K562 (cell line): ENCODE results near the gene SOSTDC1. TPM values are rescaled to one million over a fixed set of nuclear protein-coding genes. Genes with fewer than 3 reads are reported as not detected.
A peak's percentile ranks its signal among the peaks of the same experiment; 100 is the strongest.

ENCODE experiments used
- CHCHD3 ChIP-seq: fragments of 250-450 bp; sonication (Bioruptor Pico); IDR thresholded peaks from 2 replicates; pipeline ENCODE4 v2.1.2; 2022; ENCODE audit warnings: mild to moderate bottlenecking
- CTBP1 ChIP-seq: fragments of 450-650 bp; IDR thresholded peaks from 2 replicates; pipeline ENCODE4 v1.6.1; 2016; ENCODE audit warnings: borderline replicate concordance
- DIDO1 ChIP-seq: fragments of 450-650 bp; IDR thresholded peaks from 2 replicates; pipeline ENCODE4 v1.6.1; 2016; ENCODE audit warnings: low read depth, missing biosample characterization, missing genetic modification characterization
- E2F1 ChIP-seq: sonication (generic); formaldehyde crosslinking; IDR thresholded peaks from 2 replicates; pipeline ENCODE4 v1.8.1; 2023; ENCODE audit warnings: mild to moderate bottlenecking, missing genetic modification reagents, moderate library complexity
- EWSR1 ChIP-seq: fragments of 450-650 bp; IDR thresholded peaks from 2 replicates; pipeline ENCODE4 v1.6.1; 2018; ENCODE audit warnings: borderline replicate concordance, mild to moderate bottlenecking, low read depth, moderate library complexity; ENCODE audit not compliant: partially characterized antibody
- FOXA3 ChIP-seq, 2 experiments: fragments of 450-650 bp in 1 of 2; sonication (generic) in 1 of 2; formaldehyde crosslinking; IDR thresholded peaks in 1 of 2; conservative IDR thresholded peaks in 1 of 2; 2 replicates each; pipeline versions ENCODE4 v1.4.0 to v1.8.0; 2020 to 2022; ENCODE audit warnings: mild to moderate bottlenecking in 2 of 2, missing genetic modification reagents in 1 of 2
- FOXJ2 ChIP-seq: fragments of 200-800 bp; sonication (Bioruptor generic); IDR thresholded peaks from 2 replicates; pipeline ENCODE4 v1.6.1; 2016; ENCODE audit warnings: missing genetic modification characterization, missing compliant biosample characterization
- KLF1 ChIP-seq: fragments of 450-650 bp; IDR thresholded peaks from 2 replicates; pipeline ENCODE4 v1.6.1; 2016; ENCODE audit warnings: missing genetic modification characterization, missing compliant biosample characterization
- MAX ChIP-seq: sonication (generic); formaldehyde crosslinking; IDR thresholded peaks from 2 replicates; pipeline ENCODE4 v1.9.0; 2022; ENCODE audit warnings: mild to moderate bottlenecking, missing genetic modification reagents
- MCM2 ChIP-seq: fragments of 450-650 bp; IDR thresholded peaks from 2 replicates; pipeline ENCODE4 v1.6.1; 2017; ENCODE audit warnings: low read depth, mild to moderate bottlenecking
- MECOM ChIP-seq: fragments of 250-450 bp; sonication (Bioruptor Pico); IDR thresholded peaks from 2 replicates; pipeline ENCODE4 v1.8.0; 2022; ENCODE audit warnings: inconsistent platforms
- NEUROD1 ChIP-seq: fragments of 150-350 bp; IDR thresholded peaks from 2 replicates; pipeline ENCODE4 v1.6.1; 2014; ENCODE audit warnings: borderline replicate concordance, low read length, low read depth; ENCODE audit not compliant: partially characterized antibody
- NFIC ChIP-seq: fragments of 450-650 bp; IDR thresholded peaks from 2 replicates; pipeline ENCODE4 v1.6.1; 2017; ENCODE audit warnings: mild to moderate bottlenecking, inconsistent platforms
- POLR2A ChIP-seq: fragments of 450-650 bp; conservative IDR thresholded peaks from 2 replicates; pipeline ENCODE4 v1.6.1; 2016
- PRMT5 ChIP-seq: sonication (generic); formaldehyde crosslinking; IDR thresholded peaks from 2 replicates; pipeline ENCODE4 v1.5.0; 2020; ENCODE audit warnings: missing genetic modification reagents
- PTRF ChIP-seq: fragments of 450-650 bp; IDR thresholded peaks from 2 replicates; pipeline ENCODE4 v1.6.1; 2016; ENCODE audit warnings: mild to moderate bottlenecking, missing genetic modification characterization, missing compliant biosample characterization
- SAFB2 ChIP-seq: fragments of 200-400 bp; formaldehyde crosslinking; IDR thresholded peaks from 2 replicates; pipeline ENCODE4 v1.6.1; 2018; ENCODE audit warnings: borderline replicate concordance, low read length, low read depth, moderate library complexity; ENCODE audit not compliant: severe bottlenecking
- SAP30 ChIP-seq: fragments of 200-600 bp; sonication (generic); IDR thresholded peaks from 2 replicates; pipeline ENCODE4 v1.6.1; 2012; ENCODE audit warnings: borderline replicate concordance, low read depth, mild to moderate bottlenecking, moderate library complexity, low read length, control low read depth, inconsistent platforms; ENCODE audit not compliant: insufficient read depth, poor library complexity, severe bottlenecking
- SMAD2 ChIP-seq: fragments of 150-350 bp; IDR thresholded peaks from 2 replicates; pipeline ENCODE4 v1.6.1; 2014; ENCODE audit warnings: low read depth, mild to moderate bottlenecking, low read length
- TBP ChIP-seq: optimal IDR thresholded peaks from 2 replicates; pipeline ENCODE3; 2011; ENCODE audit warnings: low read depth, low read length, improper control_type of control experiment
- ZEB2 ChIP-seq: fragments of 450-650 bp; IDR thresholded peaks from 2 replicates; pipeline ENCODE4 v1.6.1; 2016
- ZNF146 ChIP-seq: IDR thresholded peaks from one replicate; pipeline ENCODE4 v1.6.1; 2018; ENCODE audit warnings: missing compliant biosample characterization; ENCODE audit not compliant: unreplicated experiment
- ZNF175 ChIP-seq: fragments of 200-800 bp; sonication (Bioruptor generic); IDR thresholded peaks from 2 replicates; pipeline ENCODE4 v1.6.1; 2016; ENCODE audit warnings: low read depth, mild to moderate bottlenecking, missing genetic modification characterization, missing compliant biosample characterization
- polyA plus RNA-seq, 8 experiments: library from polyadenylated mRNA; depleted of rRNA in 4 of 8; stranded (reverse) in 5 of 8; unstranded in 3 of 8; fragments of >200 nt; fragmentation: Nextera tagmentation in 2 of 8; fragmentation: Illumina TruSeq in 1 of 8; extraction: Ambion mirVana in 2 of 8; extraction: Trizol in 1 of 8; gene quantifications; 2 replicates each; pipeline versions ENCODE4 v1.2.1 to v1.2.3, GENCODE V29; 2011 to 2014; ENCODE audit warnings: inconsistent platforms in 1 of 8, missing spikeins in 1 of 8
- total RNA-seq, 7 experiments: library from RNA; depleted of rRNA in 6 of 7; stranded (reverse); fragments of >200 nt in 6 of 7; fragmentation: Illumina TruSeq in 2 of 7; extraction: Trizol in 2 of 7; gene quantifications; 2 replicates each; pipeline versions ENCODE4 v1.2.1 to v1.2.3, GENCODE V29; 2011 to 2021; ENCODE audit warnings: low replicate concordance in 1 of 7
- TF ChIP-seq, protein P1 (sequence below), 2 experiments: fragments of 450-650 bp in 1 of 2; sonication (generic) in 1 of 2; formaldehyde crosslinking; conservative IDR thresholded peaks; 2 replicates each; pipeline versions ENCODE4 v1.4.0 to v1.8.1; 2020 to 2022; ENCODE audit warnings: mild to moderate bottlenecking in 1 of 2, missing genetic modification reagents in 1 of 2
- TF ChIP-seq, protein P2 (sequence below): fragments of 250-450 bp; sonication (Bioruptor Pico); IDR thresholded peaks from 2 replicates; pipeline ENCODE4 v1.8.0; 2022; ENCODE audit warnings: inconsistent platforms

SOSTDC1 gene
- total and polyA plus RNA-seq, 9 of the 15 experiments (the other 6 are each of a cell fraction or from before 2014, with no cell fraction given) = 8.3 to 48.6 (median 15.9) TPM

DNA sequence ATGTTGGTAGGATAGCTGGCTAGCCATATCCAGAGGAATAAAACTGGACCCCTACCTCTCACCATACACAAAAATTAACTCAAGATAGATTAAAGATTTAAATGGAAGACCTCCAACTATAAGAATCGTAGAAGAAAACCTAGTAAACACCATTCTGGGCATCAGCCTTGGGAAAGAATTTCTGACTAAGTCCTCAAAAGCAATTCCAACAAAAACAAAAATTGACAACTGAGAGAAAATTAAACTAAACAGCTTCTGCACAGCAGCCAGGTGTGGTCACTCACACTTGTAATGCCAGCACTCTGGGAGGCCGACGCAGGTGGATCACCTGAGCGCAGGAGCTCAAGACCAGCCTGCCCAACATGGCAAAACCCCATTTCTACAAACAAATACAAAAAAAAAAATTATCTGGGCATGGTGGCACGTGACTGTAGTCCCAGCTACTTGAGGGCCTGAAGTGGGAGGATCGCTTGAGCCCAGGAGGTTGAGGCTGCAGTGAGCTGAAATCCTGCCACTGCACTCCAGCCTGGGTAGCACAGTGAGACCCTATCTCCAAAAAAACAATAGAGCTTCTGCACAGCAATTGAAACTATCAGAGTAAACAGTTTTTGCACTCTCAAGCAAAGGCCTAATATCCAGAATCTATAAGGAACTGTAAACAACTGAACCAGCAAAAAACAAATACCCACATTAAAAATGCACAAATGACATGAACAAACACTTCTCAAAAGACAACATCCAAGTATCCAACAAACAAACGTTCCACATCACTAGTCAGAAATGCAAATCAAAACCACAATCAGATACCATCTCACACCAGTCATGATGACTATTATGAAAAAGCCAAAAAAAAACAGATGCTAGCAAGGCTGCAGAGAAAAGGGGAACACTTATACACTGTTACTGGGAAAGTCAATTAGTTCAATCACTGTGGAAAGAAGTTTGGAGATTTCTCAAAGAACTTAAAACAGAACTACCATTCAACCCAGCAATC lies 49.0 kb downstream of the SOSTDC1 start (continued):
- TF ChIP-seq NFIC (no peak), CTBP1 (peak; percentile 69), FOXJ2 (tag) (peak; percentile 68; the same call in 1 of the 2 replicates), EWSR1 (no peak), KLF1 (no peak), MCM2 (no peak), SMAD2 (no peak), ZNF175 (CRISPR knock-in tag) (no peak), PRMT5 (CRISPR knock-in tag) (no peak), SAFB2 (no peak), ZNF146 (CRISPR knock-in tag) (no peak), MECOM (CRISPR knock-in tag) (no peak), POLR2A (no peak), PTRF (tag) (no peak), E2F1 (CRISPR knock-in tag) (no peak), SAP30 (no peak), FOXA3 (CRISPR knock-in tag; conservative IDR thresholded peaks at IDR 0.05 in 1 of 2, IDR thresholded peaks at IDR 0.05 in 1 of 2) (no peak), ZEB2 (peak; percentile 32; the same call in 1 of the 2 replicates), TBP (no peak), MAX (CRISPR knock-in tag) (no peak), CHCHD3 (no peak), DIDO1 (0 out of 2 replicates have a peak, but pooled peaks have one; percentile 32), NEUROD1 (no peak)
- TF ChIP-seq, protein P1, sequence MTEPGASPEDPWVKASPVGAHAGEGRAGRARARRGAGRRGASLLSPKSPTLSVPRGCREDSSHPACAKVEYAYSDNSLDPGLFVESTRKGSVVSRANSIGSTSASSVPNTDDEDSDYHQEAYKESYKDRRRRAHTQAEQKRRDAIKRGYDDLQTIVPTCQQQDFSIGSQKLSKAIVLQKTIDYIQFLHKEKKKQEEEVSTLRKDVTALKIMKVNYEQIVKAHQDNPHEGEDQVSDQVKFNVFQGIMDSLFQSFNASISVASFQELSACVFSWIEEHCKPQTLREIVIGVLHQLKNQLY (CRISPR knock-in tag; conservative IDR thresholded peaks at IDR 0.05) = no peak
- TF ChIP-seq, protein P2, sequence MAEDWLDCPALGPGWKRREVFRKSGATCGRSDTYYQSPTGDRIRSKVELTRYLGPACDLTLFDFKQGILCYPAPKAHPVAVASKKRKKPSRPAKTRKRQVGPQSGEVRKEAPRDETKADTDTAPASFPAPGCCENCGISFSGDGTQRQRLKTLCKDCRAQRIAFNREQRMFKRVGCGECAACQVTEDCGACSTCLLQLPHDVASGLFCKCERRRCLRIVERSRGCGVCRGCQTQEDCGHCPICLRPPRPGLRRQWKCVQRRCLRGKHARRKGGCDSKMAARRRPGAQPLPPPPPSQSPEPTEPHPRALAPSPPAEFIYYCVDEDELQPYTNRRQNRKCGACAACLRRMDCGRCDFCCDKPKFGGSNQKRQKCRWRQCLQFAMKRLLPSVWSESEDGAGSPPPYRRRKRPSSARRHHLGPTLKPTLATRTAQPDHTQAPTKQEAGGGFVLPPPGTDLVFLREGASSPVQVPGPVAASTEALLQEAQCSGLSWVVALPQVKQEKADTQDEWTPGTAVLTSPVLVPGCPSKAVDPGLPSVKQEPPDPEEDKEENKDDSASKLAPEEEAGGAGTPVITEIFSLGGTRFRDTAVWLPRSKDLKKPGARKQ (CRISPR knock-in tag) = no peak
